Measurements from ENCODE around the gene UBA6. TPM values are rescaled to one million over a fixed set of nuclear protein-coding genes. Genes with fewer than 3 reads are reported as not detected.

UBA6 gene
- total RNA-seq, 1 experiment from 2014 or later: 72.2 TPM

DNA sequence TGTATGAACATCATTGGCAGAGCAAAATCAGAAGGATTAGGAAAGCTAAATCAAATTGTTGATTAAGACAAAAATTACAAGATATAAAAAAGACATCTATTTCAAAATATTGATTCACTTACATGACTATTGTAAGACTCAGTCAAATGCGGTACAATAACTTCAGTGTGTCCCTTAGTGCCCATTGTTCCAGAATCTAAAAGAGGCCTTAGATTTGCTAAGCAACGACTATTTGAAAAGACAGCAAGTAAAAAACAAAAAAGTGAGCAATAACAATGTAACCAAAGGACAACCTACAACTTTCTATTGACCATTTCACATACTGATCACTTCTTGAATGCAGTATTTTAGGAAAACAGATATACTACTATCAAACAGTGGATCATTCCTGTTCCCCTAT lies 65.6 kb downstream of the UBA6 start:
- peaks cover 10 to 13% of the 10 kb centered on the region in 2 experiments for H3K9me3 Mint-ChIP-seq
- no peak overlapping the region for H2AK5ac ChIP-seq (ENCODE audit: insufficient read length, low read length)
- H3K4me1 Mint-ChIP-seq: no peaks in the 10 kb centered on the region

More for the DNA sequence above, 65.6 kb downstream of the UBA6 start:
- Histone ChIP-seq H3K4me1 (ENCODE audit: insufficient read depth, low read length) (no peaks in the 10 kb centered on the region), H2BK120ac (ENCODE audit: low read depth, low read length, poor library complexity, severe bottlenecking) (no peak overlapping the region), H2BK12ac (ENCODE audit: insufficient read length, low read depth, low read length) (no peak overlapping the region), H3K79me2 (ENCODE audit: insufficient read depth, low read length) (no peaks in the 10 kb centered on the region), H2BK5ac (ENCODE audit: insufficient read length, low read length) (no peak overlapping the region), H4K20me1 (ENCODE audit: control insufficient read depth, insufficient read depth, insufficient read length) (no peaks in the 10 kb centered on the region), H3T11ph (ENCODE audit: low read length) (no peak overlapping the region), H3K27me3 (ENCODE audit: insufficient read depth, low read length) (no peaks in the 10 kb centered on the region), H4K5ac (ENCODE audit: insufficient read length, low read depth, low read length) (no peak overlapping the region), H3K23me2 (ENCODE audit: insufficient read length, low read depth, low read length, poor library complexity, severe bottlenecking) (no peaks in the 10 kb centered on the region), H2BK20ac (ENCODE audit: low read depth, low read length, poor library complexity, severe bottlenecking) (no peak overlapping the region), H3K79me1 (ENCODE audit: insufficient read depth, low read depth, low read length, poor library complexity, severe bottlenecking) (no peaks in the 10 kb centered on the region), H3K4ac (ENCODE audit: low read depth, low read length) (no peak overlapping the region), H4K91ac (ENCODE audit: insufficient read length, low read depth, low read length) (no peak overlapping the region), H3K56ac (ENCODE audit: insufficient read length, low read depth, low read length) (no peak overlapping the region), H4K8ac (replicated peaks; ENCODE audit: insufficient read length, low read depth, low read length) (no peak overlapping the region), H3K27ac (ENCODE audit: insufficient read length, low read depth, low read length) (no peak overlapping the region), H3K18ac (ENCODE audit: insufficient read length, low read depth, low read length) (no peak overlapping the region), H3K14ac (ENCODE audit: insufficient read depth, low read length) (no peak overlapping the region), H3K9ac (ENCODE audit: extremely low read depth, insufficient read length, low read length) (no peak overlapping the region), H2AFZ (ENCODE audit: low read length) (no peak overlapping the region), H2BK15ac (ENCODE audit: low read depth, low read length) (no peak overlapping the region), H3K4me2 (ENCODE audit: insufficient read depth, insufficient read length, low read length) (no peak overlapping the region), H3K23ac (ENCODE audit: insufficient read length, low read depth, low read length) (no peak overlapping the region), H3K9me3 (ENCODE audit: control insufficient read depth, low read depth, low read length) (no peaks in the 10 kb centered on the region)
- no peak for DNase-seq
- no peak overlapping the region for H3K27ac Mint-ChIP-seq
- no peaks in the 10 kb centered on the region for H3K27me3 Mint-ChIP-seq (ENCODE audit: low read depth)
- TF ChIP-seq, protein P1, sequence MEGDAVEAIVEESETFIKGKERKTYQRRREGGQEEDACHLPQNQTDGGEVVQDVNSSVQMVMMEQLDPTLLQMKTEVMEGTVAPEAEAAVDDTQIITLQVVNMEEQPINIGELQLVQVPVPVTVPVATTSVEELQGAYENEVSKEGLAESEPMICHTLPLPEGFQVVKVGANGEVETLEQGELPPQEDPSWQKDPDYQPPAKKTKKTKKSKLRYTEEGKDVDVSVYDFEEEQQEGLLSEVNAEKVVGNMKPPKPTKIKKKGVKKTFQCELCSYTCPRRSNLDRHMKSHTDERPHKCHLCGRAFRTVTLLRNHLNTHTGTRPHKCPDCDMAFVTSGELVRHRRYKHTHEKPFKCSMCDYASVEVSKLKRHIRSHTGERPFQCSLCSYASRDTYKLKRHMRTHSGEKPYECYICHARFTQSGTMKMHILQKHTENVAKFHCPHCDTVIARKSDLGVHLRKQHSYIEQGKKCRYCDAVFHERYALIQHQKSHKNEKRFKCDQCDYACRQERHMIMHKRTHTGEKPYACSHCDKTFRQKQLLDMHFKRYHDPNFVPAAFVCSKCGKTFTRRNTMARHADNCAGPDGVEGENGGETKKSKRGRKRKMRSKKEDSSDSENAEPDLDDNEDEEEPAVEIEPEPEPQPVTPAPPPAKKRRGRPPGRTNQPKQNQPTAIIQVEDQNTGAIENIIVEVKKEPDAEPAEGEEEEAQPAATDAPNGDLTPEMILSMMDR (conservative IDR thresholded peaks at IDR 0.05): no peak
- H3K36me3 Mint-ChIP-seq (ENCODE audit: insufficient read depth in 1 of 3, low read depth in 3 of 3): peaks cover 44 to 82% (median 68%) of the 10 kb centered on the region in 3 experiments
- no CpG with 5 or more reads among the region's 2 CpGs for WGBS (ENCODE audit: extremely low coverage, insufficient read length, low lambda C conversion rate)
- H3K4me3 Mint-ChIP-seq: no peak overlapping the region

All from H9 (cell line).